COR-L47 (cell line): Measurements from ENCODE around the gene BAIAP2.
"Not testable (repeated sequence)": the region's sequence is repeated elsewhere in the genome, so short reads cannot be mapped to it uniquely, and the experiment has no call there.

Source experiments
- DNase-seq: peaks from one replicate; lab custom pipeline; 2025; lab: John Stamatoyannopoulos, UW

Gene BAIAP2

GRCh38 chr17:81021531-81022343 lies 13.2 kb upstream of the BAIAP2 start:
- no peak for DNase-seq

- DNase-seq = no peak
These were observed 12.6 kb upstream of the BAIAP2 start for GRCh38 chr17:81022344-81022676.

GRCh38 chr17:81025065-81025740 lies 9.7 kb upstream of the BAIAP2 start:
- no peak for DNase-seq

GRCh38 chr17:81025741-81026129 lies 9.2 kb upstream of the BAIAP2 start:
- no peak for DNase-seq

DNA sequence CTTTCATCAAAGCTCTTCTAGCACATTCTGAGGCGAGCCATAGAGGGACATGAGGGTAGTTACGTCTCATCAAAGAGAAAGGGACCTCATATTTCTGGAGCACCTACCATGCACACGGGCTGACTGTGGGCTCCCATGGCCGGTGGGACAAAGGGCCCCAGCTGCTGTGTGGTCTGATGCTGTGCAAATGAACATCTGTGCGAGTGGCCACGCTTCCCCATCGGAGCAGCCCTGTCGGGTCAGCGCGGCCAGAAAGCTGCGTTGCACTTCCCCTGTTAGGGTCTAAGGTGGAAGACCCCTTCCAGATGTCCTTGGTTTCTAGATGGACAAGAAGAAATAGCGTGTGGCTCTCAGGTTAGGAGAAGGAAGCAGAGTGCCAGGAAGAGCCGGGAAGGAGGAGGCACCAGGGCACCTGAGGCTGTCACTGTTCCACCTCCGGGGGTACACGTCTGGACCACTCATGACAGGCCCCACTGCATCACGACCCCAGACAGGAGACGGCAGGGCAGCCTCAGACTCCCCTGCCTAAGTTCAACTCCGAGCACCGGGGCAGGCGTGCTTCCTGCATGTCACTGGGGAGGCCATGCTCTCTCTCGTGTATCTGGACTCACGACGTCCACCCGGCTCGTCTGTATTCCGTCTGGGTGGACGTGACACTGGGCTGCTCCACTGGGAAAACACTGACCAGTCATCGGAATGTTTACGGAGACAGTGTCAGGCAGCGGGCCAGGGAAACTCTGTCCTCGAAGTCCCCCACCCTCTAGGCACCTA lies 8.5 kb upstream of the BAIAP2 start:
- DNase-seq = no peak

DNA sequence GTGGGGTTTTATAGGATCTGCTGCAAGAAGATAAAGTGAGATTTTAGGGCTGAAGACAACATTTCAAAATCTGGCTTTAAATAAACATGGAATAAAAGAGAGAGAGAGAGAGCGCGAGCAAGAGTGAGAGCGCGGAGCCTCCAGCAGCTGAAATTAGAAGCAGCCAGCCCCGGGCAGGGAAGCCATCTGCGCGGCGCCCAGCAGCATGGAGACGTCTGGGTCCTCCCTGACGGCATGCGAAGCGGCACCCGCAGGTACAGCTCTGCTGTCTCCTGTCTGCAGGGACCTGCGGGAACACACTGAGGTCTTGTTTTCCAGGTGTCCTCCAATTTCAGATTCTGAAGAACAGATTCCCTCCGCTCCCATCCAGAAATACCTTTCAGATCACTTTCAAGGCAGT lies 7.9 kb upstream of the BAIAP2 start:
- DNase-seq = no peak

DNA sequence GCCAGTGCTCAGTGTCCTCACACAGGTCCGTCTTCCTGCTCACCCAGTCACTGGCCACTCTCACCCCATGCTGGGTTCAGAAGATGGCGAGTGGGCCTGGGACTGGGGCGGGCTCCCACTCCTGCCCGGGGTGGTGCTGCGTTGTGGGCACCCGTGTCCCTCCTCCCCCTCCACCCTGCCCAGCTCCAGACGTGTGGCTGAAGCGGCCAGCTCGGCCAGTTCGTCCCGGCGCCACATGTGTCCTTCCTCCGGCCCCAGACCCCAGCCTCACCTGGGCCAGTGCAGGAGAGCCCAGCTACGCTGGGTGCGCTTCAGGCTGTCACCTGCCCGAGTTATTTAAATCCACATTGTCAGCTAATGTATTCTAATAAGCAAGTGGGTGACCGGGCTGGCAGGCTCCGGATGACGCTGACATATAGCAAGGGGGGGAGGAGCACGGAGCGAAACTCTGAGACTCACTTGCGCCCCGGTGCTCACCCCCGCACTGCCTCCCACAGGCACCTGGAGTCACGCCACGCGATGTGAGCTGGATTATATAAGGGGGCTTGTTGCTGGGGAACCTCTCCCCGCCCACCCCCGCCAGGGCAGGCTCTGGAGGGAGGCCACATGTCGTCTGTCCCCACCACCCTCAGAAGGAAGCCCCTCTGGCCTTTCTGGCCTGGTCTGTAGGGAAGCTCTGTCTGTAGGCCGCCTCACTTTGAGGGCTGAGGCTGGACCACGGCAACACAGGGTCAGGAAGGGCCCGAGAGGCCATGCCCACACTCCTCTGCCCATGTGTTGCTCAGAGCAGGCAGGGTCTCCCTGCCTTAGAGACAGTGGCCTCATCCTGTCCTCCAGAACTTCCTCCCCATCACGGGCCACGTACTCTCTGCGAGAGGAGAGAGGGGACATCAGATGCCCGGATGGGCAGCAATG lies 7.1 kb upstream of the BAIAP2 start:
- DNase-seq = no peak

- DNase-seq = no peak
These were observed 6.5 kb upstream of the BAIAP2 start for GRCh38 chr17:81028506-81028858.

GRCh38 chr17:81029859-81030258 lies 5.1 kb upstream of the BAIAP2 start:
- DNase-seq = no peak

- not testable (repeated sequence) for DNase-seq
These were observed 4.6 kb upstream of the BAIAP2 start for GRCh38 chr17:81030312-81030711.

DNA sequence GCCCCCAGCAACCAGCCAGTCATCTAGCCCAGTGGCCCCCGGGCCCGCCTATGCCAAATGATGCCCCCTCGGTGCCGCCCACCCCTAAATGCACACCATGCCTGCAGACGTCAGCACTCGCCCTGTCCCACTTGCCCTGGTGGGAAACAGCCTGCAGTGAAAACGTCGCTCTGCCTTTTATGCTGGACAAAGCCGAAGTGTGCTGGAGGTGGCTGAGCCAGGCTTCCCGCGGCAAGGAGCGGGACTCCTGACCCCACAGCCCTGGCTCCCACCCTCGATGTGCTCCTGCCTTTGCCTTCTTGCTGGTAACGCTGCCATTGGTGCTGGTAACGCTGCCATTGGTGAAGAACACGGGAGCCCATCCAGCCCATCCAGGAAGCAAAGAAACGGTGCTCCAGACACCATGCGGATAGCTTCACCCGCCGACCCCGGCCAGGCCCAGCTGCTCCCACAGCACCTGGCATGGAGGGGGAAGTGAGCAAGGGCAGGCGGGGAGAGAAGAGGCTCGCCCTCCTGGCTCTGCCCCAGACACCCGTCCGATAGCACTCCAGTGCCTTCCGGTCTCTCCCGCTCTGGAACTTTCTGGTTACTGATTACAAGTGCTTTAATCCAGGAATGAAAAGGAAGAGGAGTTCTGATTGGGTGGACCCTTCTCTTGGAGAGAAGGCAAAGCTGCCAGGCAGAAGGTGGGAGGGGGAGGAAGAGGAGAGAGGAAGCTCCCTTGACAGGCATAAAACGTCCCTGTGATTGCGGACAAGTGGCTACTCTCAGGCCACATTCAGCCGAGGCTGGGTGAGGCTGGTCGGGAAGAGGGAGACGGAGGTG lies 4.0 kb upstream of the BAIAP2 start:
- DNase-seq = no peak

- DNase-seq = no peak
These were observed 3.1 kb upstream of the BAIAP2 start for GRCh38 chr17:81031566-81032550.

- DNase-seq = no peak
These were observed 2.1 kb upstream of the BAIAP2 start for GRCh38 chr17:81032641-81033480.

- no peak for DNase-seq
These were observed 1.3 kb upstream of the BAIAP2 start for GRCh38 chr17:81033535-81034167.

GRCh38 chr17:81034168-81034777 lies 678 bp upstream of the BAIAP2 start:
- no peak for DNase-seq

GRCh38 chr17:81035521-81036196 lies 708 bp downstream of the BAIAP2 start:
- DNase-seq = no peak

GRCh38 chr17:81036197-81036941 lies 1.4 kb downstream of the BAIAP2 start:
- no peak for DNase-seq
